Stimulated activated CD8-positive, alpha-beta memory T cell treated with anti-CD3 and anti-CD28 coated beads, Interleukin-4, amount 100 ng/mL, for 4 hours (primary cell): ENCODE measurements around the gene LAGE3.

ENCODE experiments used
- DNase-seq, 2 donors: peaks; one replicate each; pipeline ENCODE4 v3.0.0-alpha.2; 2020; ENCODE audit warnings: low read depth in 2 of 2, low spot score in 1 of 2

The LAGE3 gene

DNA sequence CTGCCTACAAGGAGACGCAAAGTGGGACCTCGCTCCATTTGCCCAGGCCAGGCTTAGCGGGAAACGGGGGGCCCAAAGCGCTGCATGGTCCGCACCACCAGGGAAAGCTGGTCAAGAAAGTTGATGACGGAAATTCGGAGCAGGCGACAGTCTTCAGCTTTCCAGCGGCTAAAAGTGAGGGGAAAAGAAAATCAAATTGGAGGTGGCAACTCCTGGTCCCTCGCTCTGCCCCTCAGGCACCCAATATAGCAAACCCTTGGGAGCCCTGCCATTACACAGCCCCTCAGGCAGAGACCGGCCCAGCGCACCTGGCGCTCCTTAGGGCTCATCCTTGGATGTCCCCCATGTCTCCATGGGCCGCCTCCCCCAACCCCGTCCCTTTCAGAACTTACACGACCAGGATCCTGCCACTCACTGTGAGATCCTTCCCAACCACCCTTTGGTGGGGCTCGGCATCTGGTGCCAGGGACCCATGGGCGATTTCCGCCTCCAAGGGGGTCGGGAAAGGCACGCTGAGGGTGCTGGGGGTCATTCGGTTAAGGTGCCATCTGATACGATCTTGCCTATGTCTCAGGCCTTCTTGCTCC lies 1.1 kb downstream of the LAGE3 start:
- no peak for DNase-seq

DNA sequence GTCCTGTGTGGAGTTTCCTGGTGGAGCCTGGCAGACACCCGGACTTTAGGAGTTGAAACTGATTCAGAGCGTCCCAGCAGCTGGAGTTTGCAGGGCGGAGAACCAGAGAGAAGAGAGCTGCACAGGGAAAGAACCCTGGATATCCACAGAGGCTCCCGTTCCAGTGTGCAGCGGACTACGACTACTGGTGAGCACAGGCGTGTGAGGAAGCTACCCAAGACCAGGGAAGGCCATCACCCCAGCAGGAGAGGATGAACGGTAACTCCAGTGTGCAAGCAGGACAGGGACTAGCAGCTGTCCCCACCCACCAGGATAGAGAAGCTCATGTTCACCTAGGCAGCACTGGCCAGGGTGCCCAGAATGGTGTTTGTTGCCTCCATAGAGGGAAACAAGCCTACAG lies 2.3 kb downstream of the LAGE3 start:
- no peak for DNase-seq

DNA sequence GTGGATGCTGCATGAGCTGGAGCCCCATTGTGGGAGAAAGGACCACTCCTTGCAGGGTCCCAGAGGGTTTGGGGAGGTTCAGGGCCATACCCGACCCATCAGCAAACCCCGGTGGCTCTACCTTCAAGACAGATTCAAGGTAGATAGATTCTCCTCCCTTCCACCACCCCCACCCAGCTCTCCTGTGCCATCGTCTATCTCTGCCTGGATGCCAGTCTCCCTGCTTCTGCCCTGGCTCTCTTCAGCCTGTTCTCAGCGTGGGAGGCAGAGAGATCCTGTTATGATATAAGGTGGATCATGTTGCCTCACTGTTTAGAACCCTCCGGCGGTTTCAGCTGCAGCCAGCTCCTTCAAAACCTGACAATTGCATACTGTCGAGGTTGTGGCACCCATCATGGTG lies 5.4 kb downstream of the LAGE3 start:
- DNase-seq: no peak

DNA sequence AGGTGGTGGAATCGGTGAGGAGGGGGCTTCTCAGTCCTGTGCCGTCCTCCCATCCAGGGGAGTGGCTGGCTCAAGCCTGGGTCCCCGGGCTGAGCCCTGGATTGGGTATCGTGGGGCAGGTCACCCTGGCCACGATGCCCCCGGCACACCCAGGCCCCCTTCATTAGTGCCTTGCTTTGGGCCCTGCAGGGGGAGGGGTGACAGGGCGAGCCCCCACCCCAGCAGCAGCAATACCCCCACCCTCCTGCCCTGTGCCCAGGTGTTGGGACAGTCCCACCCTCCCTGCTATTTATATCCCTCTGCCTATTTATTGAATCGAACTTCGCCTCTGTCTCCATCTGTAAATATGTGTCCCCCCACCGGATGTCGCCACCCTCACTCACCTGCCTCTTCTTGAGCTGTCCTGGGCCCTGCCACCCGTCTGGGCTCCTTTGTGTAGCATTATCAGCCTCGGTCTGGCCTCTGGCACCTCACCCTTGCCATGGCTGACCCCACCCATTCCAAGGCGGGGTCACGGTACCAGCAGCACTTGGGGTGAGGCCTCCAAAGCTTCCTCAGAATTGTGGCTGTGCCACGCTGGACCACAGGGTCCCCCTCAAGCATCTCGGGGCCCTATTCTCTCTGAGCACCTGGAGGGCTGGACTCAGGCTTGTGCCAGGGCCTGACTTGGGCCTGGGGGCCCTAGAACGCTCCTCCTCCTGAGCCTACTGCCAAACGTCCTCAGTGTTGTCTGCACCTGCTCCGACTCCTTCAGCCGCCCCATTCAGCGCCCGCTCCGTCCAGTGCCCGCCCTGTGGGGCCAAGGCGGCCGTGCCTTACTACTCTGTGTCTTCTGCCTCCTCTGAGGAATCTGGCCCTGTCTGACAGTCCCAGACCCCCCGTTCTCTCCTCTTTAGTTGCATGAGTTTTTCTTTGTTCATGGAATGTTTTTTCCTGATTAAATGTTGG lies 6.1 kb downstream of the LAGE3 start:
- DNase-seq: no peak

DNA sequence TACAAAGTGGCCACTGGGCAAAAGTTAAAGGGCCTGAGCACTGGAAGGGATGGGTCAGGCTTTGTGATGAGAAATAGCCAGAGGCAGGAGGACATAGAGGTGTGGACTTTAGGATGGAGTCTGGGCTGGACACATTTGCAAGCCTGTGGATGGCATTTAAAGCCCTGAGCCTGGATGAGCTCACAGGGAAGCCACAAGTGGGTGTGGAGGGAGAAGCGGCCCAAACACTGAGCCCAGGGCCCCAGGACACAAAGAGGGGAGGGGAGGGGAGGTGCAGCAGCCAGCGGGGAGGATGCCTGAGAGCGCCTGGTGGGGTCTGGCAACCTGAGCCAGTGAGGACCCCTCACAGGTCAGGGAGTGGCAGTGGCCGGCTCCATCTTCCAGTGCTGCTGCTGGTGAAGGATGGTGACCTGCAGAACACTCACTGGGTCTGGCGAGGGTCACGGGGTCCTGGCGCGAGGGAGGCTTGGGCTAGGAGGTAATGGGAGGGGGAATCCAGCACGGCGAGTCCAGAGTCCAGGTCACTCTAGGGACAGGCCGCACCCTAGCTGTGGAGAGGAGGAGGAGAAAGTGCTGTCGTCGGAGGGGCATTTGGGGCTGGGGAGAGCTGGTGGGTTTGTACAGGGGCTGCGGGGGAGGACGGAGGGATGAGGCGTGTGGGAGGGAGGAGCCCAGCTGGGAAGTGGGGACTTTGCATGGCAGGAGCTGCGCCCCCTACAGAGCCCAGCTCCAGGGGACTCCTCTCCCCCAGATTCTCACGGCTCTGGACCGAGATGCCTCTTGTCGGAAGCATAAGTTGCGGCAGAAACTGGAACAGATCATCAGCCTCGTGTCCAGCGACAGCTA lies 7.0 kb downstream of the LAGE3 start:
- DNase-seq: no peak

DNA sequence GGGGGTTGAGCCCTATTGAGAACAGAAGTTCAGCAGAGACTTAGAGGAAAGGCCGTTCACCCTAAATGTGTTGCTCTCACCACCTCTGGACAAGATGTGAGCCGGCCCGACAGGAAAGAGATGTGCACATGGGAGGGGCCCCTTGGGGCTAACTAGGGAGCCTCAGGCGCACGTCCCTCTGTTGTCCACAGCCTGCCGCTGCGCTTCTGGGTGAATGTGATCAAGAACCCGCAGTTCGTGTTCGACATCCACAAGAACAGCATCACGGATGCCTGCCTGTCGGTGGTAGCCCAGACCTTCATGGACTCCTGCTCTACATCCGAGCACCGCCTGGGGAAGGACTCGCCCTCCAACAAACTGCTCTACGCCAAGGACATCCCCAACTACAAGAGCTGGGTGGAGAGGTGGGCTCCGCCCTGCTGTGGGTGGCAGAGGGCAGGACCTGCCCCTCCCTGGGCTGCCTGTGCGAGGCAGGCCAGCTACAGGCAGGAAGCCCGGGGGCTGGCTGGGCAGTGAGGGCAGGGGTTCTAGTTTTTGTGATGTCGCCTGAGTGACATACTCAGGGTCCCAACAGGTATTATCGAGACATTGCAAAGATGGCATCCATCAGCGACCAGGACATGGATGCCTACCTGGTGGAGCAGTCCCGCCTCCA lies 8.0 kb downstream of the LAGE3 start:
- DNase-seq: no peak

DNA sequence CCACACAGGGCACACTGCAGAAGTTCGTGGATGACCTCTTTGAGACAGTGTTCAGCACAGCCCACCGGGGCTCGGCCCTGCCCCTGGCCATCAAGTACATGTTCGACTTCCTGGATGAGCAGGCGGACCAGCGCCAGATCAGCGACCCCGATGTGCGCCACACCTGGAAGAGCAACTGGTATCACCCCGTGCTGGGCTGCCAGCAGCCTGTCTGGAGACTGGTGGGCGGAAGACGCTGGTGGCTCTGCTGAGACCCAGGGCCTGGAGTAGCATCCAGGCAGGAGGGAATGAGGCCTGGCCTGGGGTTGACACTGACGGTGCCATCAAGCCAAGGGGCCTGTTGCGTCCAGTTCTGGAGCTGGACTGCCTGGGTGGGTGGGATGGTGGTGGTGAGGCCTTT lies 8.6 kb downstream of the LAGE3 start:
- no peak for DNase-seq

DNA sequence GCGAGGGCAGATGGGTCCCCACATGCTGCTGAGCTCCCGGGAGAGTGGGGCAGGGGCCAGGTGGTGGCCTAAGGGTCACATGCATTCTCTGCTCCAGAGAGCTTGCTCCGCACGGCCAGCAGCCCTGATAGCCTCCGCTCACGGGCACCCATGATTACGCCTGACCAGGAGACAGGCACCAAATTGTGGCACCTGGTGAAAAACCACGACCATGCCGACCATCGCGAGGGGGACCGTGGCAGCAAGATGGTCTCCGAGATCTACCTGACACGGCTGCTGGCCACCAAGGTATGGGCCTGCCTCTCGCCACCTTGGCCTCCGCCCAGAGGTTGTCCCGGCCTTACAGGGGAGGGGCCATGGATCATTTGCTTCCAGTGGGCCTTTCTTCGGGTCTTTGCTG lies 9.2 kb downstream of the LAGE3 start:
- DNase-seq: no peak

DNA sequence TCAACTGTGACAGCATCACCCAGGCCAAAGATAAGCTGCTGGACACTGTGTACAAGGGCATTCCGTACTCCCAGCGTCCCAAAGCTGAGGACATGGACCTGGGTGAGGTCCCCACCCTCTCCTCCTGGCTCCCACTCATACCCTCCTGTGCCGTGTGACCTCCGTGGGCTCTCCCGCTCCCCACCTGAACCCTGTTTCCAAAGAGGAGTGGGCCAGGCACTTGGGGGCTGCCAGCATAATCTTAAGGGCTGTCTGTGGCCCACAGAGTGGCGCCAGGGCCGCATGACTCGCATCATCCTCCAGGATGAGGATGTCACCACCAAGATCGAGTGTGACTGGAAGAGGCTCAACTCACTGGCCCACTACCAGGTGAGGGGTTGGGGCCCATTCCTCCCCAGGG lies 10.0 kb downstream of the LAGE3 start:
- DNase-seq: no peak

DNA sequence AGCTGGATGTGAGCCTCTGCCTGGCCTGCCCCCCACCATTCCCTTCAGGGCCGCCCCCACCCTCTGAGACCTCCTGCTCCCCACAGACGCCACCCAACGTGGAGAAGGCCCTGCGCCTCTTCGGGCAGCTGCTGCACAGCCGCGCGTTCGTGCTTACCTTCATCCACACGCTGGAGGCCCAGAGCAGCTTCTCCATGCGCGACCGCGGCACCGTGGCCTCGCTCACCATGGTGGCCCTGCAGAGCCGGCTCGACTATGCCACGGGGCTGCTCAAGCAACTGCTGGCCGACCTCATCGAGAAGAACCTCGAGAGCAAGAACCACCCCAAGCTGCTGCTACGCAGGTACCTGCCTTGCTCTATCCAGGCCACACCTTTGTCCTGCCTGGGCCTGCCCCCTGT lies 10.9 kb downstream of the LAGE3 start:
- no peak for DNase-seq

DNA sequence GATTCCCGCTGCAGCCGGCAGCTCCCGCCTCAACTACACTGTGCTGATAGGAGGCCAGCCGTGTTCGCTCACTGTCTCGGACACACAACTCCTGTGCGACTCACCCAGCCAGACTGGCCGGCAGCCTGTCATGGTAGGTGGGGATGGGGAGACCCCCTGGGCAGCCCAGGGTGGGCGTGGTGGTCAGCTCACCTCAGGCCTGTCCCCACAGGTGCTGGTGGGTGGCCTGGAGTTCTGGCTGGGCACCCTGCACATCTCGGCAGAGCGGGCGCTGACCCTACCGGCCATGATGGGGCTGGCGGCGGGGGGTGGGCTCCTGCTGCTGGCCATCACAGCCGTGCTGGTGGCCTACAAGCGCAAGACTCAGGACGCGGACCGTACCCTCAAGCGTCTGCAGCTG lies 11.5 kb downstream of the LAGE3 start:
- no peak for DNase-seq

DNA sequence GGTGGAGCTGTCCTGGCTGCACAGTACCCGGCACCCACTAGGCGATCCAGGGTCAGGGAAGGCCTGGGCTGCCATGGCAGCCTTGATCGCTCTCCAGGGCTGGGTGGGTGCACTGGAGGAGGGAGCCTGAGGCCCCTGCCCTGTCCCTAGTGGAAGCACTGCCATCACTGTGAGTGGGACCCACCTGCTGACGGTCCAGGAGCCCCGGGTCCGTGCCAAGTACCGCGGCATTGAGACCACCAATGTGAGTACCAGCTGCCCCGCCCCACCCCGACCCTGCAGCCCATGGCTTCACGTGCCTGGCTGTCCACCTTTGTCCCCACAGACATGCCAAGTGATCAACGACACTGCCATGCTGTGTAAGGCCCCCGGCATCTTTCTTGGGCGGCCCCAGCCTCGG lies 12.2 kb downstream of the LAGE3 start:
- no peak for DNase-seq

DNA sequence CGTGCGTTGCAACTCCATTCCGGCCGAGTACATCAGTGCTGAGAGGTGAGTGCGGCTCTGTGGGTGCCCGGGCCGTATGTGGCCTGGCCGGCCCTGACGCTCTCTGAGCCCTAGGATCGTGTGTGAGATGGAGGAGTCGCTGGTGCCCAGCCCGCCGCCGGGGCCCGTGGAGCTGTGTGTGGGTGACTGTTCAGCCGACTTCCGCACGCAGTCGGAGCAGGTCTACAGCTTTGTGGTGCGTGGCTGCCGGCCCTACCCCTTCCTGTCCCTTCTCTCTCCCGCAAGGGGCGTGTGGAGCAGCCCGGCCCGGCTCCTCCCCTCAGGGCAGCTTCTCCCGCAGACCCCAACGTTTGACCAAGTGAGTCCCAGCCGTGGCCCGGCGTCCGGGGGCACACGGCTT lies 13.0 kb downstream of the LAGE3 start:
- DNase-seq: no peak

DNA sequence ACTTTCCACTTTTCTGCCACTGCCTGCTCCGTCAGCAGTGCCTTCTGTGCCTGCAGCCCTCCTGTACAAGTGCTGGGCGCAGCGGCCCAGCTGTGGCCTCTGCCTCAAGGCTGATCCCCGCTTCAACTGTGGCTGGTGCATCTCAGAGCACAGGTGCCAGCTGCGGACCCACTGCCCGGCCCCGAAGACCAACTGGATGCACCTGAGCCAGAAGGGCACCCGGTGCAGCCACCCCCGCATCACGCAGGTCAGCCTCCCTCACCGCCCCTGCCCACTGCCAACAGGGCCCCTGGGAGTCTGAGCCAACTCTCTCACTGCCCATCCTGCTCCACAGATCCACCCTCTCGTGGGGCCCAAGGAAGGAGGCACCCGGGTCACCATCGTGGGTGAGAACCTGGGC lies 13.5 kb downstream of the LAGE3 start:
- DNase-seq: no peak

DNA sequence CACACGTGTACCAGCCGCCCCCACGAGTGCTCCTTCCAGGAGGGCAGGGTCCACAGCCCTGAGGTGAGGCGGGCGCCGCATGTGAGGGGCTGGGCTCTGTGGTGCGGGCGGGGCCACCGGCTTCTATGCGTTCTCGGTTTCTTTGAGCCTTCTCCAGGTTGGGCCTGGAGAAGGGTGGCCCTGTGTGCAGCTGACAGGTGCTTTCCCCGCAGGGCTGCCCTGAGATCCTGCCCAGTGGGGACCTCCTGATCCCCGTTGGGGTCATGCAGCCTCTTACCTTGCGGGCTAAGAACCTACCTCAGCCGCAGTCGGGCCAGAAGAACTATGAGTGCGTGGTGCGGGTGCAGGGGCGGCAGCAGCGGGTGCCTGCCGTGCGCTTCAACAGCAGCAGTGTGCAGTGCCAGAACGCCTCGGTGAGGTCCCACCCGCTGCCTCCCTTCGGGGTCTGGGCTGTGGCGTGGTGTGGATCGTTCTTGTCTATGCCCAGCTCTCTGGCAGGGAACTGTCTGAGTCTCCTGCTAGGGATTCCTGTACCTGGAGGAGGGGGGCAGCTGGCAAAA lies 14.2 kb downstream of the LAGE3 start:
- no peak for DNase-seq

DNA sequence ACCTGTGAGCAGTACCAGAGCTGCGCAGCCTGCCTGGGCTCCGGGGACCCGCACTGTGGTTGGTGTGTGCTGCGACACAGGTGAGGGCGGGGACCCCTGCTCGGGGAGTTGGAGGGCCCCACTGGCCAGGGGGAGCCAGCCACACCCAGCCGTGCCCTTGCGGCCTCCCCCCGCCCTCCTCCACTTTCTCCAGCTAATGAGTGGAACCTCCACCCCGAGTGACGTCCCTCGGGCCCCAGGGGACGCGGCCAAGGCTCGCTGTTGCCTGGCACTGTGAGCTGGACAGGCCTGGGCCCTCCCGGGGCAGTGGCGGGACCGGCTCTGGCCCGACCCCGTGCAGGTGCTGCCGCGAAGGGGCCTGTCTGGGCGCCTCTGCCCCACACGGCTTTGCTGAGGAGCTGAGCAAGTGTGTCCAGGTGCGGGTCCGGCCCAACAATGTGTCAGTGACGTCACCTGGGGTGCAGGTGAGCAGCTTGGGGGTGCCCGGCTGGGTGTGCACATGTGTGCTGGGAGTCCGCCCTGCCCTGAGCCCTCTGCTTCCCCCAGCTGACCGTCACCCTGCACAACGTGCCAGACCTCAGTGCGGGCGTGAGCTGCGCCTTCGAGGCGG lies 15.4 kb downstream of the LAGE3 start:
- no peak for DNase-seq

DNA sequence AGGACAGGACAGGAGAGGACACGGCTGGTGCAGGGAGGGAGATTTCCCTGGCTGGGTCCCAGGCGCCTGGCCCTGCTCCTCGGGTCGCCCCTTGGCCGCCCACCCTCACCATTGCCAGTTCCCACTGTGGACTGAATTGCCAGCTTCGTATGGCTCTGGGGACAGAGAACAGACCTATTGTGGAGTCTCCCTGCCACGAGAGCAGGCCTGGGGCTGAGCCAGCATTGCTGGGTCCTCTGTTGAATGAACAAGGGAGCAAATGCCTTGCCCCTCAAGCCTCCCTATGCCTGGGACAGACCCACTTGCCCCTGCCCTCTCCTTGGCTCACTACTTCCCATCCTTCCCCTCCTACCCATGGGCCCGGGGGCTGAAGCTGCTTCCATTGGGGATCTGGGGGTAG lies 16.7 kb downstream of the LAGE3 start:
- DNase-seq: no peak

DNA sequence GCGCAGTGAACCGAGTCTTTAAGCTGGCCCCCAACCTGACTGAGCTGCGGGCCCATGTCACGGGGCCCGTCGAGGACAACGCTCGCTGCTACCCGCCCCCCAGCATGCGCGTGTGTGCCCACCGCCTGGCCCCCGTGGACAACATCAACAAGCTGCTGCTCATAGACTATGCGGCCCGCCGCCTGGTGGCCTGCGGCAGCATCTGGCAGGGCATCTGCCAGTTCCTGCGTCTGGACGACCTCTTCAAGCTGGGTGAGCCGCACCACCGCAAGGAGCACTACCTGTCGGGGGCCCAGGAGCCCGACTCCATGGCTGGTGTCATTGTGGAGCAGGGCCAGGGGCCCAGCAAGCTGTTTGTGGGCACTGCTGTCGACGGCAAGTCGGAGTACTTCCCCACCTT lies 18.8 kb downstream of the LAGE3 start:
- DNase-seq: no peak

DNA sequence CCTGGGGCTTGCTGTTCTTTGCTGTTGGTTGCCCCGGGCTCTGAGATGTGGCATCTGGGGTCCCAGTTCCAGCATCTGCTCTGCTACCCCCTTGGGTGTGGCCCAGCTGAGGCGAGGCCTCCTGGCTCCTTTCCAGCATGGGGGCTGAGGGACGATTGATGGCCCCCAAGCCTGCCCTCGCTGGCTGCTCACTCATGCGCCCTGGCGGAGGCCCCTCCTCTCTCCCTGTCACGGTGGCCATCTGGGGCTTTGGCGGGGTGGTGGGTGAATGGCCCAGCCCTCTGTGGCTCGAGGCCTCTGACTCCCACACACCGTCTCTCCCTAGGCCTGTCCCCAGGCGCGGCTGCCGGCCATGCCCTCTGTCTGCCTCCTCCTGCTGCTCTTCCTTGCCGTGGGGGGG lies 19.2 kb downstream of the LAGE3 start:
- no peak for DNase-seq

DNA sequence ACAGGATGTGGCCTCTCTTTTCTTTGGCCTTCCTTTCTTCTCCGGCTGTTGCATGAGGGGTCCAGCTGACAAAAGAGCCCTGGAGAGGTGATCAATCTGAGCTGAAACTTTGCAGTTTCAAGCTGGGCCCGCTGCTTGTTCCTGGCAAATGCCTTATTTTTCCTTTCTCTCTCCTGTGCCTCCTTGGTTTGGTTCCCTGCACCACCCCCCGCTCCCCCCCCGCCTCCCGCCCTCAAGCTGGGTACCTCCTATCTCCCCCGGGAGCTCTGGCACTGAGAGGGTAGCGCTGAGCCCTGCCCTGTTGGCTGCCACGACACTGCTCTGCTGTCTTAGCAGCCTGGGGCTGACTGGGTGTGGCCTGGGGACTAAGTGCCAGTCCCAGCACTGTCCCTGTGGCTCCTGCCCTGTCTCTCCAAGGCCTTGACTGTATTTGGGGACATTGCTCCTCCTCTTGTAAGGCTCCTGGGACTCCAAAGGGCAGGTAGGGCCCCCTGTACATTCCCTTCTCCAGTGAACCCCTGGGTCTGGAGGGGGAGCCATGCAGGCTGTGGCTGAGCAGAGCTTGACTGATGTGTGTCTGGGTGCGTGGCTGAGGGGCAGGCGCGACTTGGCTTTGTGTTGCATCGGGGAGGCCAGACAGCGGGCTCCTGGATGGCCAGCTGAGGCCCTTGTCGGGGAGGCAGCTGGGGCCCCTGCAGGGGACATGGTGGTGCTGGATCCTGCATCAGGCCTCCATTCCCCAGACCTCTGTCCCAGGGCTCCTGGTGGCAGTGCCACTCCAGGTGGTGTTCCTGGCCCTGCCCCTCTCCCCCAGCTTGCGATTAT lies 19.9 kb downstream of the LAGE3 start:
- DNase-seq: no peak
